HG02759 (cell line): ENCODE results near the gene CMTM4.

Source experiments
- ATAC-seq: cut with Tn5 transposase; IDR thresholded peaks from one replicate; pipeline ENCODE4 v1.9.1; 2021; ENCODE audit warnings: mild to moderate bottlenecking, moderate library complexity; ENCODE audit not compliant: unreplicated experiment

Gene CMTM4

GRCh38 chr16:66696669-66697630, at the start of gene CMTM4:
TSS of gene CMTM4 (minus strand) at chr16:66696743. CDS start at chr16:66696525, 218 bp downstream.
- ATAC-seq, result peak; percentile 94

GRCh38 chr16:66746048-66746447, 49.5 kb upstream of the CMTM4 start:
- ATAC-seq, result no peak

DNA sequence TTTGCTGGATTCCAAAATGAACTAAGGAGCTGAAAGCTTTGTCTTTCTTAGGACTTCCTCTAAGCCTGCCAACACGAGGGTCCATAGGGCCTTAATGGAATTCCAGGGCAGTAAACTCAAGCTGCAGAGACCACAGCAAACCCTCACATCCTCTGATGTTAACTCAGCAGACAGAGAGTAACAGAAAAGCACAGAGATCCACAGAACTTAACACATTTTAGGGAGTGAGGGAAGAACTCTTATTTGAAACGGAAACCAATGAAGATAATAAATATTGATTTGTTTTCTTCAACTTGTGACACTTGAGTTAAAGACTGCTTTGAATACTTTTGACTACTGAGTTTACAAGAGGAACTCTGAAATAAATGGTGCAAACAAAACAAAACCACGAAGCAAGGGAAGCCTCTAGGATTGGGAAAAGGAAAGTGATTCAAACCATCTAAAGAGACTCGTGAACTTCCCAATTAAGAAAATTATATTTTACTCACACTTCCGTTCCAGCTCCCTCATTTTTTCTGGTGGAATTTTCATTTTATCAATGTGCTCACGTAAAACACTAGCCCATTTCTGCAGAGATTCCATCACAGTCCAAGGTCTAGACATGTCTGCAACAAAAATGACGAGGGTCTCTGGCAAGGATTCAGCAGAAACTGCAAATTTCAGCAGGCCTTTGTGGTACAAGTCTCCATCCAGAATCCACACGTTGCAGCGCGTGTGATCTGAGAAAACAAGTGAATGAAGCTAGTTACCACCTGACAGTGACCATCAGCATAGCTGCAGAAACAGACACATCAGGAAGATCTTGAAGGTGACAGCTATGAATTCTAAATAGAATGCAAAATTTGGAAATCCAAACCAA, 45.6 kb upstream of the CMTM4 start:
- no peak for ATAC-seq

DNA sequence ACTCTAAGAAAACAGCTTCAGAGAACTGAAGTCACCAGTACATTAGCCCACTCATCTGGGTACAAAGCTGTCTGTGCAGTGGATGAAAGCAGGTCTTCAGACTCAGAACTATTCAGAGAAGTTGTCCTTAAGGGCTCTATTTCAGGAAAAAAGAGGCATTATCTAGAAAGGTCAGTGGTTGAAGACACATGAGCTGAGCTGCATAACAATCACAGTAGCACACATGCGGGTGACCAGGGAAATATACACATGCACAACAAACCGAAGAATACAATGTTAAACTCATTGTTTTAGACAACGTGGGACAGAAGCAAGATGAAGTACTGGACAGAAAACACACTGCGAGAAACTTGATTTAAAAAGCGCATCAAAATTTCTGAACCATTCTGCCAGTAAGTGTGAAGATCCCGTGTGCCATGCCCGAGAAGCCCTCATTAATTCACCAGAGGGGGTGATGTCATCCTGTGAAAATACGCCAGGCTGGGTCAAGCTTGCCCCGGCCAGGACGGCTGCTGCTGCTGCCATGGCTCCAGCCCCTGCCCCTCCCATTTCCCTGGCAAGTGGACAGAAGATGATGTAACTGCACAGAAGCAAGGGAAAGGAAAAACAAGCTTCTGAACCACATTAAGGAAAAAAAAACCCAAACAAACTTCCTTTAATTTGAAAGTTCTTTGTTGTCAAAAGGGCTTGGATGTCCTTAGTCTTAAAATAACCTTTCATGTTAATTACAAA, 44.8 kb upstream of the CMTM4 start:
- ATAC-seq, result no peak

GRCh38 chr16:66740533-66740932, 44.0 kb upstream of the CMTM4 start:
- ATAC-seq, result no peak

- ATAC-seq, result no peak
Observed at GRCh38 chr16:66740010-66740409, 43.5 kb upstream of the CMTM4 start.

DNA sequence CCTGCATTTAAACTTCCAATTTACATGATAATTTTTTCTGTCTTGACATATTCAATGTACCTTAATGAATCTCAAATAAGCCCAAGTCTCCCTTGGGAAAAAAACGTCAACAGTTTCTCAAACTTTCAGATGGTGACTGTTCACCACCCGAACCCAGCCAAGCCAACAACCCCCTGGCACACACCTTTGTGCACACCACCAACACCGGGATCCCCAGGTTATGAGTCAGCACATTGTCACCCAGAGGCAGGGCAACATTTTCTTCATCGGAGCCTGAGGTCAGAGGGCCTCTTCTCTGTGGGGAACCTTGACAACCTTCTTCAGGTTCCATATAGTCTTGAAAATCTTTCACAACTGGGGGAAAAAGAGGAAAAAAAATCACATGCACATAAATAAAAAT, 39.3 kb upstream of the CMTM4 start:
- no peak for ATAC-seq

DNA sequence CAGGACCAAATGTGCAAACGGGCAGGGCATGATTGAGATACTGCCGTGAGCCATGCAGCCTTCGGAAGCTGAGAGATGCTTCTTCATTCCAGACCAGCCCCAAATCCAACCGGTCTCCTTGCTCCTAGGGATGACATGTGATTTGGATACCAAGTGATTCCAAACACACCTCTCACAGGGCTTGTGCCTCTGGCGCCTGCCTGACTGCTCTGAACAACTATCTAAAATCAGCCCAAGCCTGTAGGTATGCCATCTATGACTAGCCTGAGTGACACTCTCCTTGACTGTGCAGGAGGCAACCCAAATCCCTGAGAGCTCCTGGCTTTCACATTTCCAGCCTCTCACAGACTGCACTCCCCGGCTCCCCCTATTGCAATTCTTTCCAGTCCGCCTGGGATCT, 34.6 kb upstream of the CMTM4 start:
- ATAC-seq, result no peak

DNA sequence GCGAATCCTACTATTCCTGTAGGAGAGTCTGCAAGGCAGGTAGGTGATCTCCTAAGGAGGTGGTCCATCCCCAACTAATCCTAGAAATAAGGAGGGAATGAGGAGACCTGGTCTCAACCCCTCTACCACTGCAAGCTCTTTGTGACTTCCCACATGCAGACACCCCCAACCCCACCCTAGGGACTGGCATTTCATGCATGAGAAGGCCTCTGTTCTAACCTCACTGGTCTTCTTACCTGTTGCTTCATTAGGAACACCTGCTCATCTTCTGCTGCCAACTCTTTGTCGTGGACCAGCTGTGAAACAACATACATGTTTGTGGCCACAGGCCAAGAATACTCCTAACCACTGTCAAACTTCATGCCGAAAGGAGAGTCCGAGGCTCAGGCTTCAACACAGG, 32.3 kb upstream of the CMTM4 start:
- ATAC-seq, result no peak

- ATAC-seq, result peak; percentile 52
Observed at GRCh38 chr16:66728117-66728787, 31.7 kb upstream of the CMTM4 start.

GRCh38 chr16:66720766-66721165, 24.2 kb upstream of the CMTM4 start:
- no peak for ATAC-seq

DNA sequence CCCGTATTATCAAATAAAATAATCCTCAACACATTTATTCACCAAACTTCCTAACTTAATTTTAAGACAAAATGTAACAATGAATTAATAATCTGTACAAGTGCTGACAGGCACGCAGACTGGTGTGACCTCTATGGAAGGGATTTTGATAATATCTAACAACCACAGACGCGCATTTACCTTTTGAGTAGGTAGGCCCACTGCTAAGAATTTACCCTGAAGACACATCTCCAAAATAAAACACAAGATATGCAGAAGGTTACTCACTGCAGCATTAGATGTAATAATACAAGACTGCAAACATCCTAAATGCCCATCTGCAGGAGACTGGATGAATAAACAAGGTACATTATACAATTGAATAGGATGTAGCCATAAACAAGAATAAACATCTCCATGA, 22.7 kb upstream of the CMTM4 start:
- ATAC-seq, result no peak

GRCh38 chr16:66717776-66718175, 21.2 kb upstream of the CMTM4 start:
- ATAC-seq, result no peak

DNA sequence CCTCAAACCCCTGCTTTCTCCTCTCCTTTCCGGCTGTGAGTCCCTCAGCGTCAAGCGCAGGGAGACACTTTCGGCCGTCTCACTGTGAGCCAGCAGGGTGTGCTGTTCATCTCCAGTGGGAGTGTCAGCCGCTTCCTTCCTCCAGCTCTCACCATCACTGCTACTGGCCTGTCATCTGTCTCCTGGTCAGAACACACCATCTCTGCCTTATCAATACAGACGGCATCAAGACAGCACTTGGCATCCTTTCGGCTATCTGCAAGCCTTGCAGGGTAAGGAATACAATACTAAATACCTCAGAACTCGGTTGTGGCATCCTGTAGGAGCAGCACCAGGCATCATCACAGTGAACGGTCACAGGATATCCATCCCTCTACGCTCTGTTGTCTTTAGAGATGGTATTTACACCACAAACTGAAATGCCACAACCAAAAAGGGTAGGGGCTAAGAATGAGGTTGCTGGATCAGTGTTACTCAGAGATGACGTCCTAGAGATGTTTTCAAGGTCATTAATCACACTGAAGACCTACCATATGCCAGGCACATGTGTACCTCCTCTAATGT, 20.7 kb upstream of the CMTM4 start:
- ATAC-seq, result no peak

GRCh38 chr16:66714654-66715307, 18.2 kb upstream of the CMTM4 start:
- no peak for ATAC-seq

DNA sequence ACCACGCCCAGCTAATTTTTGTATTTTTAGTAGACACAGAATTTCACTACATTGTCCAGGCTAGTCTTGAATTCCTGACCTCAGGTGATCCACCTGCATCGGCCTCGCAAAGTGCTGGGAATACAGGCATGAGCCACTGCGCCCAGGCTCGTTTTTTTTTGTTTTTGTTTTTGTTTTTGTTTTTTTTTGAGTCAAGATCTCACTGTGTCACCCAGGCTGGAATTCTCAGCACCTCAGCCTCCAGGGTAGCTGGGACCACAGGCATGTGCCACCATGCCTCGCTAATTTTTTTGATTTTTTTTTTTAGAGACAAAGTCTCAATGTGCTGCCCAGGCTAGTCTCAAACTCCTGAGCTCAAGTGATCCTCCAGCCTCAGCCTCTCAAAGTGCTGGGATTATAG, 17.5 kb upstream of the CMTM4 start:
- ATAC-seq, result no peak

- no peak for ATAC-seq
Observed at GRCh38 chr16:66713076-66713475, 16.5 kb upstream of the CMTM4 start.

- no peak for ATAC-seq
Observed at GRCh38 chr16:66712512-66712911, 16.0 kb upstream of the CMTM4 start.

DNA sequence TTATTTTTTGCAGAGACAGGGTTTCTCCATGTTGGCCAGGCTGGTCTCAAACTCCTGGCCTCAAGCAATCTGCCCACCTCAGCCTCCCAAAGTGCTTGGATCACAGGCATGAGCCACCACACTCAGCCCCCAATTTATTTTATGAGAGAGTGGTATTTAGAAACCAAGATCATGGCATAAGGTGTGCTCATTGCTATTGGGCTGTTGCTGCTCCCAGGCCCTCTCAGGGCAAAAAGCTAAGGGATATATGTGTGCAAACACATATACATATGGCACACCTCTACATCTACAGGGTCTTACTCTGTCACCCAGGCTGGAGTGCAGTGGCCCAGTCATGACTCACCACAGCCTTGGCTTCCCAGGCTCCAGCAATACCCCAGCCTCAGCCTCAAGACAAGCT, 15.0 kb upstream of the CMTM4 start:
- no peak for ATAC-seq

DNA sequence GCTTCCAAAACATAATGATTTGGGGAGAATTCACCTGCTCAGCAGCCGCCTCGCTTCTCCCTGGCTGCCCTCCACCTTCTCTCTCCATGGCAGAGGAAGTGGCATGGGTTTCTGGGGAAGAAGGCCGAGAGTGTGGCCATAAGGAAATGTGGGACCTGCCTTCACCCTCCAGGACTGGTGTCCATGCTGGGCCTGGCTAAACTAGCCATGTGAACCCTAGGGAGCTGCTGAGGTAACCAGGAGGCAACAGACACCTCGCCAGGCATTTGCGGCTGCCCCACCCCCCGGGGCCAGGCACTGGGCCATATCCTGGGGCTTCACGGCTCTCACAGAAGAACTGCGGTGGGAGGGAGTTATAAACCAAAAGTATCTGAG, 9.9 kb upstream of the CMTM4 start:
- no peak for ATAC-seq
